ENCODE data around the gene PDE9A.

- no peak for TF ChIP-seq POLR2A (IDR thresholded peaks at IDR 0.05; ENCODE audit: low read depth)
- no peak for TF ChIP-seq CTCF (IDR thresholded peaks at IDR 0.05)
Measured at GRCh38 chr21:42809577-42810475, 156.4 kb downstream of the PDE9A start.

Measured in esophagus muscularis mucosa (tissue), 3 donors.